LHCN-M2 (cell line): ENCODE data around the gene MAGI1. TPM values are rescaled to one million over a fixed set of nuclear protein-coding genes. Genes with fewer than 3 reads are reported as not detected.

ENCODE experiments used
- DNase-seq: peaks from one replicate; pipeline ENCODE4 v3.0.0-alpha.2; 2012; ENCODE audit warnings: low read depth
- total RNA-seq: library from RNA; depleted of rRNA; stranded (reverse); fragments of >200 nt; gene quantifications from 2 replicates; pipeline ENCODE4 v1.2.3, GENCODE V29; 2014

Gene MAGI1
- total RNA-seq, 1 experiment from 2014 or later, result 5.5 TPM

- DNase-seq, result no peak
These were observed 317.6 kb downstream of the MAGI1 start for GRCh38 chr3:65720989-65721737.

- DNase-seq, result peak; percentile 85
These were observed 319.1 kb downstream of the MAGI1 start for GRCh38 chr3:65719639-65720038.

- no peak for DNase-seq
These were observed 320.9 kb downstream of the MAGI1 start for GRCh38 chr3:65717676-65718346.

- no peak for DNase-seq
These were observed 322.5 kb downstream of the MAGI1 start for GRCh38 chr3:65716071-65716751.

- no peak for DNase-seq
These were observed 324.6 kb downstream of the MAGI1 start for GRCh38 chr3:65714134-65714533.

- peak; percentile 87 for DNase-seq
These were observed 325.7 kb downstream of the MAGI1 start for GRCh38 chr3:65713016-65713415.

- peak; percentile 51 for DNase-seq
These were observed 326.6 kb downstream of the MAGI1 start for GRCh38 chr3:65712140-65712539.

GRCh38 chr3:65706776-65707568 is 331.7 kb downstream of the MAGI1 start:
- no peak for DNase-seq

- no peak for DNase-seq
These were observed 332.4 kb downstream of the MAGI1 start for GRCh38 chr3:65706301-65706700.

- no peak for DNase-seq
These were observed 334.9 kb downstream of the MAGI1 start for GRCh38 chr3:65703820-65704219.

- no peak for DNase-seq
These were observed 335.7 kb downstream of the MAGI1 start for GRCh38 chr3:65703026-65703425.

GRCh38 chr3:65702202-65702601 is 336.5 kb downstream of the MAGI1 start:
- no peak for DNase-seq

- DNase-seq, result no peak
These were observed 337.2 kb downstream of the MAGI1 start for GRCh38 chr3:65701516-65701915.

GRCh38 chr3:65689436-65689835 is 349.3 kb downstream of the MAGI1 start:
- DNase-seq, result no peak

GRCh38 chr3:65687741-65688140 is 351.0 kb downstream of the MAGI1 start:
- DNase-seq, result no peak

GRCh38 chr3:65685621-65686235 is 353.0 kb downstream of the MAGI1 start:
- peak; percentile 28 for DNase-seq

- no peak for DNase-seq
These were observed 360.2 kb downstream of the MAGI1 start for GRCh38 chr3:65678516-65678915.

GRCh38 chr3:65677486-65678010 is 361.2 kb downstream of the MAGI1 start:
- DNase-seq, result no peak

- DNase-seq, result no peak
These were observed 362.1 kb downstream of the MAGI1 start for GRCh38 chr3:65676580-65676979.

- no peak for DNase-seq
These were observed 363.7 kb downstream of the MAGI1 start for GRCh38 chr3:65675011-65675410.

GRCh38 chr3:65674226-65674625 is 364.5 kb downstream of the MAGI1 start:
- no peak for DNase-seq
